Endothelial cell (in vitro differentiated cells): Measurements from ENCODE around the gene MAMDC4. TPM values are rescaled to one million over a fixed set of nuclear protein-coding genes. Genes with fewer than 3 reads are reported as not detected.
"Not testable (repeated sequence)": the region's sequence is repeated elsewhere in the genome, so short reads cannot be mapped to it uniquely, and the experiment has no call there.

Experiments used
- DNase-seq: peaks from one replicate; pipeline ENCODE4 v3.0.0; 2021; ENCODE audit warnings: low spot score
- H3K27ac Mint-ChIP-seq: one replicate; pipeline ENCODE4 v1.8.0; 2021; ENCODE audit warnings: mixed read lengths, inconsistent platforms; ENCODE audit not compliant: unreplicated experiment
- H3K27me3 Mint-ChIP-seq: one replicate; pipeline ENCODE4 v1.8.0; 2021; ENCODE audit warnings: mild to moderate bottlenecking, moderate library complexity, mixed read lengths, inconsistent platforms; ENCODE audit not compliant: unreplicated experiment
- H3K36me3 Mint-ChIP-seq: one replicate; pipeline ENCODE4 v1.8.0; 2021; ENCODE audit warnings: mild to moderate bottlenecking, low read depth, mixed read lengths, inconsistent platforms; ENCODE audit not compliant: unreplicated experiment
- H3K4me1 Mint-ChIP-seq: one replicate; pipeline ENCODE4 v1.8.0; 2021; ENCODE audit warnings: mild to moderate bottlenecking, mixed read lengths, inconsistent platforms; ENCODE audit not compliant: unreplicated experiment
- H3K4me3 Mint-ChIP-seq: one replicate; pipeline ENCODE4 v1.8.0; 2021; ENCODE audit warnings: mild to moderate bottlenecking, mixed read lengths, inconsistent platforms; ENCODE audit not compliant: unreplicated experiment
- H3K9me3 Mint-ChIP-seq: one replicate; pipeline ENCODE4 v1.8.0; 2021; ENCODE audit warnings: mixed read lengths, inconsistent platforms; ENCODE audit not compliant: unreplicated experiment
- long read RNA-seq: library from polyadenylated mRNA; unstranded; transcript quantifications from one replicate; pipeline ENCODE4 v2.0.0, GENCODE V29; 2020; ENCODE audit not compliant: unreplicated experiment
- total RNA-seq: library from RNA; stranded (reverse); fragmentation: NEBNext Ultra II Directional; extraction: Animal tissue kit (Norgen Biotek cat#: 25700); gene quantifications from one replicate; pipeline ENCODE4 v1.2.1, GENCODE V29; 2021; ENCODE audit not compliant: unreplicated experiment
- TF ChIP-seq, protein P1 (sequence below): fragments of 200-600 bp; sonication (generic); IDR thresholded peaks from one replicate; pipeline ENCODE4 v1.5.0; 2021; ENCODE audit warnings: antibody characterized with exemption; ENCODE audit not compliant: unreplicated experiment

The MAMDC4 gene
- total RNA-seq: 10.0 TPM
- long read RNA-seq, partial matches to known transcripts: 2 of 2 reads
- long read RNA-seq, other reads (novel, unspliced or antisense): 0 of 2 reads

DNA sequence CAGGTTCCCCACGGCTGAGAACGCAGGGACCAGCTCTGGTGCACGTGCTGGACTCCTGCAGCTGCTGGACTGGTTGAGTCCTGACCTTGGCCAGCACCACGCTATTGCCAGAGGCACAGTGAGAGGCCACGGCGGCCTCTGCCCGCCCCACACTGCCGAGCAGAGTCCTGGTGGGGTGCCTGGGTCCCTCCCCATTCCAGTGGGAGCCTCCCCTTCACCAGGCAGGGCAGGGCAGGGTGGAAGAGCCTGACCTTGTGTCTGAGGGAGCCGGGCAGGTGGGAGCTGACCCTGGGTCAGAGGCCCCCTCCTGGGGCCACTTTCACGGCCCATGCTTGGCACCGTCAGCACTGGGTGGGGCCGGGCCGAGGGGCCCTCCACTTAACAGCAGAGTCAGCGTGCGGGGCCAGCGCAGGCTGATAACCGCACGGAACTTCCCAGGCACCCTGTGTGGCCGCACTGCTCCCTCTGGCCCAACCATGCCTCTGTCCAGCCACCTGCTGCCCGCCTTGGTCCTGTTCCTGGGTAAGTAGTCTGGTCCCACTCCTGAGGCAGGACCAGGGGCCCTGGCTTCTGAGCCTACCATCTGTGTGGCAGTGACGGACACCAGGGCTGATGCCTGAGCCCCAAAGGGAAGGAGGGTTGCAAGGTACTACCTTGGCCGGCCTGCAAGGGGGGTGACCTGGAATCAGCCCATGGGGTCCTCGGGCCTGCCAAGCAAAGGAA is at the start of gene MAMDC4:
MAMDC4 (plus strand) TSS at position 406 of the 723 bp plus-strand sequence; CDS start at position 477, 71 bp downstream.
- Mint-ChIP-seq H3K36me3 (no peaks in the 10 kb centered on the region), H3K4me3 (no peak within 1 kb of the TSS), H3K4me1 (no peaks in the 10 kb centered on the region), H3K27me3 (peaks cover 8% of the 10 kb centered on the region), H3K27ac (no peak within 1 kb of the TSS), H3K9me3 (no peaks in the 10 kb centered on the region)
- TF ChIP-seq, protein P1, sequence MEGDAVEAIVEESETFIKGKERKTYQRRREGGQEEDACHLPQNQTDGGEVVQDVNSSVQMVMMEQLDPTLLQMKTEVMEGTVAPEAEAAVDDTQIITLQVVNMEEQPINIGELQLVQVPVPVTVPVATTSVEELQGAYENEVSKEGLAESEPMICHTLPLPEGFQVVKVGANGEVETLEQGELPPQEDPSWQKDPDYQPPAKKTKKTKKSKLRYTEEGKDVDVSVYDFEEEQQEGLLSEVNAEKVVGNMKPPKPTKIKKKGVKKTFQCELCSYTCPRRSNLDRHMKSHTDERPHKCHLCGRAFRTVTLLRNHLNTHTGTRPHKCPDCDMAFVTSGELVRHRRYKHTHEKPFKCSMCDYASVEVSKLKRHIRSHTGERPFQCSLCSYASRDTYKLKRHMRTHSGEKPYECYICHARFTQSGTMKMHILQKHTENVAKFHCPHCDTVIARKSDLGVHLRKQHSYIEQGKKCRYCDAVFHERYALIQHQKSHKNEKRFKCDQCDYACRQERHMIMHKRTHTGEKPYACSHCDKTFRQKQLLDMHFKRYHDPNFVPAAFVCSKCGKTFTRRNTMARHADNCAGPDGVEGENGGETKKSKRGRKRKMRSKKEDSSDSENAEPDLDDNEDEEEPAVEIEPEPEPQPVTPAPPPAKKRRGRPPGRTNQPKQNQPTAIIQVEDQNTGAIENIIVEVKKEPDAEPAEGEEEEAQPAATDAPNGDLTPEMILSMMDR: no peak
- no peak for DNase-seq

DNA sequence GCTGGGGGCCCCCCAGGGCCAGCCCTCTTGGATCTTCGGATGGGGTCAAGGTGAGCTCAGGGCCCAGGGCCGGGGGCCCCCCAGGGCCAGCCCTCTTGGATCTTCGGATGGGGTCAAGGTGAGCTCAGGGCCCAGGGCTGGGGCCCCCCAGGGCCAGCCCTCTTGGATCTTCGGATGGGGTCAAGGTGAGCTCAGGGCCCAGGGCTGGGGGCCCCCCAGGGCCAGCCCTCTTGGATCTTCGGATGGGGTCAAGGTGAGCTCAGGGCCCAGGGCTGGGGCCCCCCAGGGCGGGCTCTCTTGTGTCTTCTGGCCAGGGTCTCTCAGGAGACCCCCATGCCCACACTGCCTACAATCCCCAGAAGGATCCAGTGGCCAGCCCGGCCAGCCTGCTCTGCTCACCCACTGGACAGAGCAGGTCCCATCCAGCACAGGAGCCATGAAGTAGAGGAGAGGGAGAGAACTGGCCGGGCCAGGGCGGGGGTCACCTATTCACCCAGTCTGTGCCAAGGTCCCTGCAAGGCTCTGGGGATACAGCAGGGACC is 49.1 kb upstream of the MAMDC4 start:
- H3K27me3 Mint-ChIP-seq: peaks cover 17% of the 10 kb centered on the region
- H3K4me3 Mint-ChIP-seq, DNase-seq: not testable (repeated sequence)

DNA sequence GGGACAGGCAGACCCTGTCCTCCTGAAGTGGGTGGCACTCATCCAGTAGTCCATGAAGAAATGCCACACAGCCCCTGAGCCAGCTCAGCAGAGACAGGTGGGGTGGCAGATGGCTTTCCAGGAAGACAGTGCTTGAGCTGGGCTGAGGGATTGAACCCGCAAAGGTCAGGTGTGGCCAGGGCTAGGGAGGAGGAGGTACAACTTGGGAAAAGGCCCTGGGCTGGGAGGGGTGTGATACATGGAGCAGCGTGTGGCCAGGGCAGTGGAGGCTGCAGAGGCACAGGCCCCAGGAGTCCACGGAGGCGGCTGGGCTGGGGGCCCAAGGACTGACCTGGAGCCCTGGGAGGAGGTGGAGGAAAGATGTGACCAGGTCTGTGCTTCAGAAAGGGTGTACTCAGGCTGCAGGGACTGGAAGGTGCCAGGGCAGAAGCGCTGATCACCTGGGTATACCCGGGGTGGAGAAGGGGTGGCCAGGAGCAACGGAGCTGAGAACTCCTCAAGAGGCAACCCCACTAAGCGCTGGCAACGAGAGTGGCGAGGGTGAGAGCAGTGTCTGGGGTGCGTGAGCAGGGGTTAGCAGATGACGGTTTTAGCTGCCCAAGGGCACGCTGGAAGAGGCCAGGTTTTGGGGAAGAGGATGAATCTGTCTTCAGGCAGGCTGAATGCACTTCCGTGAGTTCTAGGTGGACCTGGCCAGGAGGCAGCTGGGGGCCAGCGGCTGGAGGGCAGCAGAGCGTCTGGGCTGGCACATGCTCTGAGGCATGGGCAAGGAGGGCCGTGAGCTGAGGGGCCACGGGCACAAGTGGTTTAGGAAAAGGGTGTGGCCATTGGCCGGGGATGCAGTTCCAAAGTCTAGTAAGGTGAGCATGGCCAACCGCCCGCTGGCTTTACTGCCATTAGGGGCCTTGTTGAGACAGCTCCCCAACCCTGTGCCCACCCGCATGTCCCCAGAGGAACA is 48.3 kb upstream of the MAMDC4 start:
- Mint-ChIP-seq H3K4me1 (peaks cover 8% of the 10 kb centered on the region), H3K27me3 (peaks cover 17% of the 10 kb centered on the region), H3K36me3 (peaks cover 8% of the 10 kb centered on the region), H3K4me3 (peak overlapping the region; percentile 73), H3K9me3 (no peaks in the 10 kb centered on the region), H3K27ac (no peak overlapping the region)
- DNase-seq: no peak
- TF ChIP-seq, protein P1: no peak

More for the DNA sequence above, 49.1 kb upstream of the MAMDC4 start:
- H3K27ac Mint-ChIP-seq, H3K4me1 Mint-ChIP-seq, H3K9me3 Mint-ChIP-seq, H3K36me3 Mint-ChIP-seq: not testable (repeated sequence)

DNA sequence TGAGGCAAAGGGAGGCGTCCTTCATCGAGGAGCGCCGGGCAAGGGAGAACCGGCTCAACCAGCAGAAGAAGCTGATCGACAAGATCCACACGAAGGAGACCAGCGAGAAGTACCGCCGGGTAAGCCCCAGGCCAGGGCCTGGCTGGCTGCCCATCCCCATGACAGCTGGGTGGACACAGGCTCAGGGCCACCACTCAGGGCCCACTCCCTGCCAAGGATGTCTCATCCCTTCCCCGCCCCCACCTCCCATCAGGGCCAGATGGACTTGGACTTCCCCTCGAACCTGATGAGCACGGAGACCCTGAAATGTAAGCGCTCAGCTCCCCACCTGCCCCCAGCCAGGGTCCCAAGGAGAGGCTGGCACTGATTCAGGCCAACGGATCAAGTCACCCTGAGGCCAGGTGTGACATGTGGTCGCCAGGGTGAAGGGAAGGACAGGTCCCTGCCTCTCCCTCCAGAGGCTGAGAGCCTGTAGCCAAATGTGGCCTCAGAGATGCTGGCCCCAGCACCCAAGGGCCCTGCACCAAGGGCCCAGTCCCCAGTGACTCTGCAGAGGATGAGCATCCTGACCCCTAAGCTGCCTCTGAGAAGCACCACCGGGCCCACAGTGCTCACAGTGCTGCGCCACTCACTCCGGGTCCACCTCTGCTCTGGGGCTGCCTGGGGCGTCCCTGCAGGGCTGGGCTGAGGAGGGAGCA is 47.5 kb upstream of the MAMDC4 start:
- no peaks in the 10 kb centered on the region for H3K9me3 Mint-ChIP-seq
- peaks cover 15% of the 10 kb centered on the region for H3K4me1 Mint-ChIP-seq
- peaks cover 8% of the 10 kb centered on the region for H3K36me3 Mint-ChIP-seq
- H3K27me3 Mint-ChIP-seq: peaks cover 17% of the 10 kb centered on the region
- H3K27ac Mint-ChIP-seq: no peak overlapping the region
- no peak for DNase-seq
- TF ChIP-seq, protein P1: no peak
- no peak overlapping the region for H3K4me3 Mint-ChIP-seq

DNA sequence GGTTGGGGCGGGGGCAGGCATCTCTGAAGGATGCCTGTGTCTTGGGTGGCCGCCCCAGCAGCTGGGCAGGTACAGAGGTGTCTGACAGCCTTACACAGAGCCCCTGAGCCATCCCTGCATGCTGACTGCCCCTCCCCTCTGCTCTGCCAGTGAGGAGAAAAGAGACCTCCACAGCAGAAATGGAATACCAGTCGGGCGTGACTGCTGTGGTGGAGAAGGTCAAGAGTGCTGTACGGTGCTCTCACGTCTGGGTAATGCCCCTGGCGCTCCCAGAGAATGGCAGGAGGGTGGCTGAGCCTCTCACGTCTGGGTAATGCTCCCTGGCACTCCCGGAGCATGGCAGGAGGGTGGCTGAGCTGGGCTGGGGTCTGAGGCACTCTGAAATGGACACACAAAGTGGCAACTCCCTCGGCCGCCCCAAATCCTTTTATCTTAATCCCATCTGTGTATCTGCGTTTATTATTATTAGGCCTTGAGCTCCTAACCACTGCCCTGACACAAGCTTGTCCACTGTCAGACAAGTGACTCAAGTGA is 46.9 kb upstream of the MAMDC4 start:
- H3K4me1 Mint-ChIP-seq: peaks cover 21% of the 10 kb centered on the region
- H3K4me3 Mint-ChIP-seq: peak overlapping the region; percentile 82
- H3K9me3 Mint-ChIP-seq: no peaks in the 10 kb centered on the region
- peaks cover 17% of the 10 kb centered on the region for H3K27me3 Mint-ChIP-seq
- no peak overlapping the region for H3K27ac Mint-ChIP-seq
- peaks cover 8% of the 10 kb centered on the region for H3K36me3 Mint-ChIP-seq
- TF ChIP-seq, protein P1: no peak
- no peak for DNase-seq
